K562 (cell line): ENCODE measurements around the gene PLD3. TPM values are rescaled to one million over a fixed set of nuclear protein-coding genes. Genes with fewer than 3 reads are reported as not detected.

Source experiments
- ELF1 ChIP-seq: fragments of 200-800 bp; sonication (Bioruptor generic); IDR thresholded peaks from 2 replicates; pipeline ENCODE4 v1.6.1; 2016; ENCODE audit warnings: missing genetic modification characterization, missing compliant biosample characterization
- ETV6 ChIP-seq, 3 experiments: fragments of 150-350 bp in 1 of 3; sonication (generic) in 1 of 3; formaldehyde crosslinking in 1 of 3; IDR thresholded peaks; 2 replicates each; pipeline versions ENCODE4 v1.6.1 to v1.8.0; 2014 to 2022; ENCODE audit warnings: borderline replicate concordance in 2 of 3, low read depth in 2 of 3, antibody characterized with exemption in 1 of 3, low read length in 1 of 3, mild to moderate bottlenecking in 1 of 3, missing genetic modification reagents in 1 of 3
- GABPB2 ChIP-seq: fragments of 250-450 bp; sonication (Bioruptor Pico); conservative IDR thresholded peaks from 2 replicates; pipeline ENCODE4 v1.5.1; 2021; ENCODE audit warnings: mild to moderate bottlenecking
- HDGF ChIP-seq: fragments of 450-650 bp; IDR thresholded peaks from 2 replicates; pipeline ENCODE4 v1.6.1; 2016
- IRF2 ChIP-seq: sonication (generic); formaldehyde crosslinking; IDR thresholded peaks from 2 replicates; pipeline ENCODE4 v1.8.1; 2022; ENCODE audit warnings: mild to moderate bottlenecking, missing genetic modification reagents
- KHSRP ChIP-seq: fragments of 450-650 bp; IDR thresholded peaks from 2 replicates; pipeline ENCODE4 v1.6.1; 2017
- MTA1 ChIP-seq: fragments of 450-650 bp; IDR thresholded peaks from 2 replicates; pipeline ENCODE4 v1.6.1; 2017; ENCODE audit warnings: borderline replicate concordance
- RBM17 ChIP-seq: fragments of 200-400 bp; formaldehyde crosslinking; IDR thresholded peaks from 2 replicates; pipeline ENCODE4 v1.6.1; 2017; ENCODE audit warnings: low read depth, mild to moderate bottlenecking, low read length, borderline replicate concordance
- RCOR1 ChIP-seq, 2 experiments: IDR thresholded peaks; 2 replicates each; pipeline ENCODE4 v1.6.1; 2012; ENCODE audit warnings: low read depth in 2 of 2, low read length in 2 of 2, borderline replicate concordance in 1 of 2, improper control_type of control experiment in 1 of 2
- ZBTB1 ChIP-seq: sonication (generic); formaldehyde crosslinking; IDR thresholded peaks from 2 replicates; pipeline ENCODE4 v1.8.1; 2023; ENCODE audit warnings: missing genetic modification reagents, low read depth, mild to moderate bottlenecking, borderline replicate concordance
- ZNF12 ChIP-seq: sonication (generic); formaldehyde crosslinking; IDR thresholded peaks from 2 replicates; pipeline ENCODE4 v1.4.0; 2020; ENCODE audit warnings: mild to moderate bottlenecking, missing genetic modification reagents
- ZNF384 ChIP-seq: IDR thresholded peaks from 2 replicates; pipeline ENCODE4 v1.6.1; 2012; ENCODE audit warnings: low read depth, low read length, improper control_type of control experiment
- polyA plus RNA-seq, 8 experiments: library from polyadenylated mRNA; depleted of rRNA in 4 of 8; stranded (reverse) in 5 of 8; unstranded in 3 of 8; fragments of >200 nt; fragmentation: Nextera tagmentation in 2 of 8; fragmentation: Illumina TruSeq in 1 of 8; extraction: Ambion mirVana in 2 of 8; extraction: Trizol in 1 of 8; gene quantifications; 2 replicates each; pipeline versions ENCODE4 v1.2.1 to v1.2.3, GENCODE V29; 2011 to 2014; ENCODE audit warnings: inconsistent platforms in 1 of 8, missing spikeins in 1 of 8
- total RNA-seq, 7 experiments: library from RNA; depleted of rRNA in 6 of 7; stranded (reverse); fragments of >200 nt in 6 of 7; fragmentation: Illumina TruSeq in 2 of 7; extraction: Trizol in 2 of 7; gene quantifications; 2 replicates each; pipeline versions ENCODE4 v1.2.1 to v1.2.3, GENCODE V29; 2011 to 2021; ENCODE audit warnings: low replicate concordance in 1 of 7
- TF ChIP-seq, protein P1 (sequence below): sonication (generic); formaldehyde crosslinking; IDR thresholded peaks from 2 replicates; pipeline ENCODE4 v1.8.1; 2023; ENCODE audit warnings: mild to moderate bottlenecking, missing genetic modification reagents
- TF ChIP-seq, protein P2 (sequence below), 2 experiments: fragments of 450-650 bp in 1 of 2; IDR thresholded peaks; 2 replicates each; pipeline ENCODE4 v1.6.1; 2011 to 2017; ENCODE audit warnings: low read depth in 2 of 2, antibody characterized with exemption in 1 of 2, borderline replicate concordance in 1 of 2, low read length in 1 of 2, mild to moderate bottlenecking in 1 of 2, mixed read lengths in 1 of 2; ENCODE audit not compliant: control insufficient read depth in 1 of 2
- TF ChIP-seq, protein P3 (sequence below), 2 experiments: fragments of 450-650 bp in 1 of 2; sonication (generic) in 1 of 2; formaldehyde crosslinking in 1 of 2; IDR thresholded peaks in 1 of 2; conservative IDR thresholded peaks in 1 of 2; 2 replicates each; pipeline versions ENCODE4 v1.6.1 to v1.8.1; 2016 to 2023; ENCODE audit warnings: mild to moderate bottlenecking in 2 of 2, moderate library complexity in 2 of 2, inconsistent platforms in 1 of 2, missing genetic modification reagents in 1 of 2
- TF ChIP-seq, protein P4 (sequence below): IDR thresholded peaks from 2 replicates; pipeline ENCODE4 v1.6.1; 2012; ENCODE audit warnings: low read depth, low read length, improper control_type of control experiment, borderline replicate concordance

Gene PLD3
- total and polyA plus RNA-seq, 9 of the 15 experiments (the other 6 are each of a cell fraction or from before 2014, with no cell fraction given): 2.3 to 128 (median 72.7) TPM

DNA sequence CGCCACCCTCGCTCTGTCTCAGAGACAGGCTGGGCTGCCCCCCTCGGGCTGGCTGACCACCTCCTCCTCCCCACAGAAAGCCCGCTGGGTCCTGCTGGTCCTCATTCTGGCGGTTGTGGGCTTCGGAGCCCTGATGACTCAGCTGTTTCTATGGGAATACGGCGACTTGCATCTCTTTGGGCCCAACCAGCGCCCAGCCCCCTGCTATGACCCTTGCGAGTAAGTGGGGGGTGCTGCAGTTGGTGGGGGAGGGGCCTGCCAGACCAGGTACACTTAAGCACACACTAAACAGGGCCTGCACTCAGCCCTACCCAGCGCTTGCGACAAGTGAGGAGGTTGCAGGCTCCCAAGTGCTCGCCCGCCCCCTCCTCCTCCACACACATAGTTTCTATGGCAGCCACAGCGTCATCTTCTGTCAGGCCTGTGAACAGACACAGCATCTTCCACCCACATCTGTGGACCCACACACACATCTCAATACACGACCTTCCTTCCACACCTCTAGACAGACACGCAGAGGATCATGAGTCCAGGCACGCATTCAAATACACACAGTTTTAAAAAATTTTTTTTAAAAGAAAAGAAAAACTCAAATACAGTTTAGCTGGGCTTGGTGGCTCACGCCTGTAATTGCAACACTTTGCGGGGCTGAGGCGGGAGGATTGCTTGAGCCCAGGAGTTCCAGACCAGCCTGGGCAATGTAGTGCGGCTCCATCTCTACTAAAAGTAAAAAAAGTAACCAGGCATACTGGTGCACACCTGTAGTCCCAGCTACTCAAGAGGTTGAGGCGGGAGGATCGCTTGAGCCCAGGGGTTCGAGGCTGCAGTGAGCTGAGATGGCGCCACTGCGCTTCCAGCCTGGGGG, 18.4 kb downstream of the PLD3 start (continued):
- TF ChIP-seq, protein P1, sequence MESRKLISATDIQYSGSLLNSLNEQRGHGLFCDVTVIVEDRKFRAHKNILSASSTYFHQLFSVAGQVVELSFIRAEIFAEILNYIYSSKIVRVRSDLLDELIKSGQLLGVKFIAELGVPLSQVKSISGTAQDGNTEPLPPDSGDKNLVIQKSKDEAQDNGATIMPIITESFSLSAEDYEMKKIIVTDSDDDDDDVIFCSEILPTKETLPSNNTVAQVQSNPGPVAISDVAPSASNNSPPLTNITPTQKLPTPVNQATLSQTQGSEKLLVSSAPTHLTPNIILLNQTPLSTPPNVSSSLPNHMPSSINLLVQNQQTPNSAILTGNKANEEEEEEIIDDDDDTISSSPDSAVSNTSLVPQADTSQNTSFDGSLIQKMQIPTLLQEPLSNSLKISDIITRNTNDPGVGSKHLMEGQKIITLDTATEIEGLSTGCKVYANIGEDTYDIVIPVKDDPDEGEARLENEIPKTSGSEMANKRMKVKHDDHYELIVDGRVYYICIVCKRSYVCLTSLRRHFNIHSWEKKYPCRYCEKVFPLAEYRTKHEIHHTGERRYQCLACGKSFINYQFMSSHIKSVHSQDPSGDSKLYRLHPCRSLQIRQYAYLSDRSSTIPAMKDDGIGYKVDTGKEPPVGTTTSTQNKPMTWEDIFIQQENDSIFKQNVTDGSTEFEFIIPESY (CRISPR knock-in tag): peak; percentile 91
- no peak for TF ChIP-seq KHSRP
- TF ChIP-seq RBM17: no peak
- TF ChIP-seq HDGF: no peak
- TF ChIP-seq ZBTB1 (CRISPR knock-in tag): no peak
- TF ChIP-seq GABPB2: no peak
- no peak for TF ChIP-seq MTA1
- TF ChIP-seq RCOR1 (IDR thresholded peaks at IDR 0.05; ENCODE audit: borderline replicate concordance in 1 of 2, low read depth in 2 of 2, low read length in 2 of 2): peak in 1 of 2 experiments; percentile 49; a peak in 1 of 4 replicates
- no peak for TF ChIP-seq IRF2
- TF ChIP-seq, protein P2, sequence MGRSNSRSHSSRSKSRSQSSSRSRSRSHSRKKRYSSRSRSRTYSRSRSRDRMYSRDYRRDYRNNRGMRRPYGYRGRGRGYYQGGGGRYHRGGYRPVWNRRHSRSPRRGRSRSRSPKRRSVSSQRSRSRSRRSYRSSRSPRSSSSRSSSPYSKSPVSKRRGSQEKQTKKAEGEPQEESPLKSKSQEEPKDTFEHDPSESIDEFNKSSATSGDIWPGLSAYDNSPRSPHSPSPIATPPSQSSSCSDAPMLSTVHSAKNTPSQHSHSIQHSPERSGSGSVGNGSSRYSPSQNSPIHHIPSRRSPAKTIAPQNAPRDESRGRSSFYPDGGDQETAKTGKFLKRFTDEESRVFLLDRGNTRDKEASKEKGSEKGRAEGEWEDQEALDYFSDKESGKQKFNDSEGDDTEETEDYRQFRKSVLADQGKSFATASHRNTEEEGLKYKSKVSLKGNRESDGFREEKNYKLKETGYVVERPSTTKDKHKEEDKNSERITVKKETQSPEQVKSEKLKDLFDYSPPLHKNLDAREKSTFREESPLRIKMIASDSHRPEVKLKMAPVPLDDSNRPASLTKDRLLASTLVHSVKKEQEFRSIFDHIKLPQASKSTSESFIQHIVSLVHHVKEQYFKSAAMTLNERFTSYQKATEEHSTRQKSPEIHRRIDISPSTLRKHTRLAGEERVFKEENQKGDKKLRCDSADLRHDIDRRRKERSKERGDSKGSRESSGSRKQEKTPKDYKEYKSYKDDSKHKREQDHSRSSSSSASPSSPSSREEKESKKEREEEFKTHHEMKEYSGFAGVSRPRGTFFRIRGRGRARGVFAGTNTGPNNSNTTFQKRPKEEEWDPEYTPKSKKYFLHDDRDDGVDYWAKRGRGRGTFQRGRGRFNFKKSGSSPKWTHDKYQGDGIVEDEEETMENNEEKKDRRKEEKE (IDR thresholded peaks at IDR 0.05; ENCODE audit: borderline replicate concordance in 1 of 2, control insufficient read depth in 1 of 2, low read depth in 2 of 2, low read length in 1 of 2): no peak
- TF ChIP-seq, protein P3, sequence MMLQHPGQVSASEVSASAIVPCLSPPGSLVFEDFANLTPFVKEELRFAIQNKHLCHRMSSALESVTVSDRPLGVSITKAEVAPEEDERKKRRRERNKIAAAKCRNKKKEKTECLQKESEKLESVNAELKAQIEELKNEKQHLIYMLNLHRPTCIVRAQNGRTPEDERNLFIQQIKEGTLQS (IDR thresholded peaks at IDR 0.05): peak; percentile 43; the same call in 1 of the 2 replicates
- TF ChIP-seq, protein P3 (CRISPR knock-in tag; conservative IDR thresholded peaks at IDR 0.05): no peak
- TF ChIP-seq, protein P4, sequence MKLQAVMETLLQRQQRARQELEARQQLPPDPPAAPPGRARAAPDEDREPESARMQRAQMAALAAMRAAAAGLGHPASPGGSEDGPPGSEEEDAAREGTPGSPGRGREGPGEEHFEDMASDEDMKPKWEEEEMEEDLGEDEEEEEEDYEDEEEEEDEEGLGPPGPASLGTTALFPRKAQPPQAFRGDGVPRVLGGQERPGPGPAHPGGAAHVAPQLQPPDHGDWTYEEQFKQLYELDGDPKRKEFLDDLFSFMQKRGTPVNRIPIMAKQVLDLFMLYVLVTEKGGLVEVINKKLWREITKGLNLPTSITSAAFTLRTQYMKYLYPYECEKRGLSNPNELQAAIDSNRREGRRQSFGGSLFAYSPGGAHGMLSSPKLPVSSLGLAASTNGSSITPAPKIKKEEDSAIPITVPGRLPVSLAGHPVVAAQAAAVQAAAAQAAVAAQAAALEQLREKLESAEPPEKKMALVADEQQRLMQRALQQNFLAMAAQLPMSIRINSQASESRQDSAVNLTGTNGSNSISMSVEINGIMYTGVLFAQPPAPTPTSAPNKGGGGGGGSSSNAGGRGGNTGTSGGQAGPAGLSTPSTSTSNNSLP: no peak
- no peak for TF ChIP-seq ETV6 (IDR thresholded peaks at IDR 0.05; ENCODE audit: borderline replicate concordance in 1 of 2, low read depth in 2 of 2, low read length in 1 of 2)
- no peak for TF ChIP-seq ETV6 (CRISPR knock-in tag; IDR thresholded peaks at IDR 0.05; ENCODE audit: borderline replicate concordance)
- no peak for TF ChIP-seq ZNF12 (CRISPR knock-in tag)
- no peak for TF ChIP-seq ZNF384
- TF ChIP-seq ELF1: no peak
